IMR-90 (cell line): ENCODE measurements around the gene TPM4. TPM values are rescaled to one million over a fixed set of nuclear protein-coding genes. Genes with fewer than 3 reads are reported as not detected.
A peak's percentile ranks its signal among the peaks of the same experiment; 100 is the strongest.

Source experiments
- ATAC-seq: fragments of 200-7000 bp; cut with Tn5 transposase; 2 replicates; pipeline ENCODE4 v1.9.1; 2020; ENCODE audit warnings: low read depth, mild to moderate bottlenecking, moderate library complexity
- BruUV-seq: library from RNA; stranded (reverse); fragments of 400-500 nt; replicated peaks from 2 replicates; lab custom pipeline; 2021; lab: Mats Ljungman, UMichigan
- CTCF ChIA-PET: fragments of 300-600 bp; formaldehyde crosslinking; extraction: SDS; loops from one replicate; lab custom pipeline; 2021; ENCODE audit warnings: antibody characterized with exemption; lab: Yijun Ruan, JAX
- POLR2A ChIA-PET: fragments of 300-600 bp; sonication (Branson Sonifier 250); formaldehyde crosslinking; loops from one replicate; lab custom pipeline; 2022; ENCODE audit warnings: antibody characterized with exemption; ENCODE audit not compliant: unreplicated experiment; lab: Charles Lee
- DNase-seq: peaks from one replicate; pipeline ENCODE4 v3.0.0; 2013
- H2AFZ ChIP-seq: replicated peaks from 2 replicates; pipeline ENCODE3; 2013; ENCODE audit warnings: low read length, mild to moderate bottlenecking; ENCODE audit not compliant: poor library complexity
- H2AK5ac ChIP-seq: 2 replicates; pipeline ENCODE4 v1.6.1; 2013; ENCODE audit warnings: low read depth, low read length, inconsistent platforms
- H2AK9ac ChIP-seq: replicated peaks from 2 replicates; pipeline ENCODE3; 2013; ENCODE audit warnings: mild to moderate bottlenecking, low read depth, low read length, moderate library complexity; ENCODE audit not compliant: poor library complexity
- H2BK120ac ChIP-seq: 2 replicates; pipeline ENCODE4 v1.6.1; 2013; ENCODE audit warnings: low read depth, low read length, inconsistent platforms
- H2BK15ac ChIP-seq: 3 replicates; pipeline ENCODE4 v1.6.1; 2013; ENCODE audit warnings: low read depth, low read length, inconsistent platforms
- H2BK20ac ChIP-seq: 2 replicates; pipeline ENCODE4 v1.6.1; 2013; ENCODE audit warnings: low read depth, mild to moderate bottlenecking, inconsistent platforms, low read length, moderate library complexity
- H2BK5ac ChIP-seq: 2 replicates; pipeline ENCODE4 v1.6.1; 2013; ENCODE audit warnings: mild to moderate bottlenecking, low read depth, low read length, inconsistent platforms; ENCODE audit not compliant: poor library complexity, severe bottlenecking
- H3K14ac ChIP-seq: replicated peaks from 2 replicates; pipeline ENCODE4 v1.6.1; 2013; ENCODE audit warnings: low read depth, low read length, inconsistent platforms
- H3K18ac ChIP-seq: 2 replicates; pipeline ENCODE4 v1.6.1; 2013; ENCODE audit warnings: low read depth, low read length, control low read depth
- H3K23ac ChIP-seq: 2 replicates; pipeline ENCODE4 v1.6.1; 2013; ENCODE audit warnings: low read depth, low read length, inconsistent platforms
- H3K27ac ChIP-seq: 2 replicates; pipeline ENCODE4 v1.5.1; 2013; ENCODE audit warnings: mild to moderate bottlenecking, control low read depth, low read length; ENCODE audit not compliant: insufficient read depth
- H3K27me3 ChIP-seq: 2 replicates; pipeline ENCODE4 v1.6.1; 2013; ENCODE audit warnings: low read length; ENCODE audit not compliant: control insufficient read depth, insufficient read depth
- H3K36me3 ChIP-seq: 2 replicates; pipeline ENCODE4 v1.6.1; 2013; ENCODE audit warnings: low read length, mixed read lengths; ENCODE audit not compliant: control insufficient read depth, insufficient read depth
- H3K4ac ChIP-seq: 2 replicates; pipeline ENCODE4 v1.6.1; 2013; ENCODE audit warnings: low read depth, low read length, inconsistent platforms
- H3K4me1 ChIP-seq: 2 replicates; pipeline ENCODE4 v1.6.1; 2013; ENCODE audit warnings: low read length, mixed read lengths; ENCODE audit not compliant: control insufficient read depth, insufficient read depth
- H3K4me2 ChIP-seq: 2 replicates; pipeline ENCODE4 v1.6.1; 2013; ENCODE audit warnings: low read depth, mild to moderate bottlenecking, control low read depth, low read length, moderate library complexity
- H3K4me3 ChIP-seq: 2 replicates; pipeline ENCODE4 v1.5.1; 2013; ENCODE audit warnings: low read depth, mild to moderate bottlenecking, control low read depth, low read length, moderate library complexity; ENCODE audit not compliant: insufficient read depth
- H3K56ac ChIP-seq: 2 replicates; pipeline ENCODE4 v1.6.1; 2013; ENCODE audit warnings: low read length, inconsistent platforms; ENCODE audit not compliant: insufficient read depth; ENCODE audit errors: extremely low read depth
- H3K79me1 ChIP-seq, 2 experiments: 2 replicates each; pipeline ENCODE4 v1.6.1; 2013; ENCODE audit warnings: low read length in 2 of 2, inconsistent platforms in 1 of 2, low read depth in 1 of 2
- H3K9ac ChIP-seq: 2 replicates; pipeline ENCODE4 v1.6.1; 2013; ENCODE audit warnings: low read depth, low read length, control low read depth
- H3K9me1 ChIP-seq: 2 replicates; pipeline ENCODE4 v1.6.1; 2013; ENCODE audit warnings: low read length, inconsistent platforms; ENCODE audit not compliant: insufficient read depth
- H3K9me3 ChIP-seq: 2 replicates; pipeline ENCODE4 v1.6.1; 2013; ENCODE audit warnings: low read length; ENCODE audit not compliant: control insufficient read depth, insufficient read depth
- H4K20me1 ChIP-seq: 2 replicates; pipeline ENCODE4 v1.6.1; 2013; ENCODE audit warnings: low read length, inconsistent platforms; ENCODE audit not compliant: insufficient read depth
- H4K5ac ChIP-seq: 2 replicates; pipeline ENCODE4 v1.6.1; 2013; ENCODE audit warnings: mild to moderate bottlenecking, low read depth, low read length, control low read depth
- H4K8ac ChIP-seq, 2 experiments: 2 replicates each; pipeline ENCODE4 v1.6.1; 2013; ENCODE audit warnings: low read depth in 2 of 2, low read length in 2 of 2, control low read depth in 1 of 2, inconsistent platforms in 1 of 2
- H4K91ac ChIP-seq: 2 replicates; pipeline ENCODE4 v1.6.1; 2013; ENCODE audit warnings: low read depth, low read length, inconsistent platforms; ENCODE audit not compliant: insufficient read depth
- CHD1 ChIP-seq: IDR thresholded peaks from 2 replicates; pipeline ENCODE4 v1.6.1; 2012; ENCODE audit warnings: low read depth, low read length, improper control_type of control experiment
- FOS ChIP-seq: fragments of 150-350 bp; IDR thresholded peaks from 2 replicates; pipeline ENCODE4 v1.6.1; 2016; ENCODE audit warnings: low read depth, low read length
- MAFK ChIP-seq: IDR thresholded peaks from 2 replicates; pipeline ENCODE4 v1.6.1; 2012; ENCODE audit warnings: low read depth, low read length, improper control_type of control experiment
- MXI1 ChIP-seq: IDR thresholded peaks from 2 replicates; pipeline ENCODE4 v1.6.1; 2012; ENCODE audit warnings: low read depth, mild to moderate bottlenecking, low read length, moderate library complexity, borderline replicate concordance
- POLR2A ChIP-seq: IDR thresholded peaks from 2 replicates; pipeline ENCODE4 v1.6.1; 2012; ENCODE audit warnings: mild to moderate bottlenecking, low read depth, low read length
- RCOR1 ChIP-seq: IDR thresholded peaks from 2 replicates; pipeline ENCODE4 v1.6.1; 2012; ENCODE audit warnings: mild to moderate bottlenecking, low read length, improper control_type of control experiment; ENCODE audit not compliant: insufficient replicate concordance
- SMC3 ChIP-seq: fragments of 150-350 bp; IDR thresholded peaks from 2 replicates; pipeline ENCODE4 v1.6.1; 2016; ENCODE audit warnings: low read depth, mild to moderate bottlenecking, antibody characterized with exemption, low read length, moderate library complexity
- USF2 ChIP-seq: fragments of 150-350 bp; IDR thresholded peaks from 2 replicates; pipeline ENCODE4 v1.6.1; 2017; ENCODE audit warnings: mild to moderate bottlenecking, antibody characterized with exemption, low read length, low read depth
- WGBS, 2 experiments: methylation state at CpG; one replicate each; pipeline versions ENCODE4 v1.1.5 to v1.1.7; 2013; ENCODE audit warnings: missing lambda C conversion rate in 2 of 2; ENCODE audit not compliant: insufficient read length in 1 of 2; ENCODE audit errors: extremely low coverage in 2 of 2; 5-methylcytosine and 5-hydroxymethylcytosine counted together
- dilution Hi-C: fragments of 300-500 bp; cut with HindIII; formaldehyde crosslinking; loops from one replicate; pipeline ENCODE4 v1.14.3; 2018; ENCODE audit warnings: low sequenced_read_pairs; ENCODE audit not compliant: unreplicated experiment
- in situ Hi-C: fragments of 300-500 bp; cut with MboI; formaldehyde crosslinking; loops from 3 replicates; pipeline ENCODE4 v1.14.3; 2019; ENCODE audit warnings: low sequenced_read_pairs, inconsistent platforms, mixed read lengths
- intact Hi-C: fragments of 100-400 bp; cut with micrococcal nuclease; formaldehyde crosslinking; loops from 2 replicates; pipeline ENCODE4 v1.10.0; 2022
- polyA plus RNA-seq, 3 experiments: library from polyadenylated mRNA; depleted of rRNA; stranded (reverse); fragments of >200 nt; gene quantifications; 2 replicates each; pipeline ENCODE4 v1.2.3, GENCODE V29; 2012; ENCODE audit warnings: low replicate concordance in 1 of 3
- total RNA-seq: library from RNA; depleted of rRNA; stranded (reverse); fragments of >200 nt; gene quantifications from 2 replicates; pipeline ENCODE4 v1.2.3, GENCODE V29; 2012
- TF ChIP-seq, protein P1 (sequence below): conservative IDR thresholded peaks from 2 replicates; pipeline ENCODE4 v1.5.1; 2012; ENCODE audit warnings: mild to moderate bottlenecking, low read depth, low read length, improper control_type of control experiment

The TPM4 gene
- total and polyA plus RNA-seq, 2 of the 4 experiments (the other 2 are of a cell fraction), result 1,075 to 1,160 TPM

GRCh38 chr19:16070366-16070990 lies 5.8 kb upstream of the TPM4 start:
- CTCF ChIA-PET, result no interaction called here
- ATAC-seq (no peak), DNase-seq (no peak)
- H2BK120ac ChIP-seq, result peak overlapping the region; percentile 3
- no peak for TF ChIP-seq MXI1
- TF ChIP-seq SMC3, result no peak
- TF ChIP-seq FOS, result no peak
- TF ChIP-seq USF2, result no peak
- TF ChIP-seq MAFK, result no peak
- TF ChIP-seq POLR2A, result no peak
- TF ChIP-seq, protein P1, sequence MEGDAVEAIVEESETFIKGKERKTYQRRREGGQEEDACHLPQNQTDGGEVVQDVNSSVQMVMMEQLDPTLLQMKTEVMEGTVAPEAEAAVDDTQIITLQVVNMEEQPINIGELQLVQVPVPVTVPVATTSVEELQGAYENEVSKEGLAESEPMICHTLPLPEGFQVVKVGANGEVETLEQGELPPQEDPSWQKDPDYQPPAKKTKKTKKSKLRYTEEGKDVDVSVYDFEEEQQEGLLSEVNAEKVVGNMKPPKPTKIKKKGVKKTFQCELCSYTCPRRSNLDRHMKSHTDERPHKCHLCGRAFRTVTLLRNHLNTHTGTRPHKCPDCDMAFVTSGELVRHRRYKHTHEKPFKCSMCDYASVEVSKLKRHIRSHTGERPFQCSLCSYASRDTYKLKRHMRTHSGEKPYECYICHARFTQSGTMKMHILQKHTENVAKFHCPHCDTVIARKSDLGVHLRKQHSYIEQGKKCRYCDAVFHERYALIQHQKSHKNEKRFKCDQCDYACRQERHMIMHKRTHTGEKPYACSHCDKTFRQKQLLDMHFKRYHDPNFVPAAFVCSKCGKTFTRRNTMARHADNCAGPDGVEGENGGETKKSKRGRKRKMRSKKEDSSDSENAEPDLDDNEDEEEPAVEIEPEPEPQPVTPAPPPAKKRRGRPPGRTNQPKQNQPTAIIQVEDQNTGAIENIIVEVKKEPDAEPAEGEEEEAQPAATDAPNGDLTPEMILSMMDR, result no peak
- no peak for TF ChIP-seq RCOR1
- no peak for TF ChIP-seq CHD1
- H3K9me3 ChIP-seq, result no peaks in the 10 kb centered on the region
- peak overlapping the region; percentile 87 for H2AK9ac ChIP-seq
- H3K36me3 ChIP-seq, result 0 out of 2 replicates have a peak, but pooled peaks cover 2% of the 10 kb centered on the region
- no peak overlapping the region for H3K18ac ChIP-seq
- peaks cover 20% of the 10 kb centered on the region; the same call in 1 of the 2 replicates for H4K20me1 ChIP-seq
- dilution Hi-C loops (no loop called here), intact Hi-C loops (no loop called here), in situ Hi-C loops (no loop called here)
- H4K8ac ChIP-seq, result peak overlapping the region in 1 of 2 experiments; percentile 51; a peak in 1 of 4 replicates
- H3K4me1 ChIP-seq, result peaks cover 15% of the 10 kb centered on the region
- POLR2A ChIA-PET, result no interaction called here
- no peaks in the 10 kb centered on the region for H3K27me3 ChIP-seq
- no peak overlapping the region for H3K9ac ChIP-seq
- peaks cover 29% of the 10 kb centered on the region for H3K9me1 ChIP-seq
- no peak overlapping the region for H4K5ac ChIP-seq
- H2AFZ ChIP-seq, result peak overlapping the region; percentile 67
- H2BK5ac ChIP-seq, result no peak overlapping the region
- no peak overlapping the region for H3K4me2 ChIP-seq
- H3K4me3 ChIP-seq, result no peak overlapping the region
- H3K4ac ChIP-seq, result peak overlapping the region; percentile 50
- peaks cover 29 to 90% of the 10 kb centered on the region in 2 experiments for H3K79me1 ChIP-seq
- H3K23ac ChIP-seq, result no peak overlapping the region
- H4K91ac ChIP-seq, result peak overlapping the region; percentile 4; the same call in 1 of the 2 replicates
- no peak overlapping the region; the same call in 1 of the 2 replicates for H3K27ac ChIP-seq
- H2BK20ac ChIP-seq, result no peak overlapping the region
- H3K56ac ChIP-seq, result no peak overlapping the region
- 66% methylated on average over 7 of the region's 16 CpGs; no CpG with 5 or more reads in 1 of the 2 experiments for WGBS, 2 experiments
- BruUV-seq, result no TSS peak
- peak overlapping the region; percentile 51; the same call in 1 of the 2 replicates for H2AK5ac ChIP-seq
- 0 out of 3 replicates have a peak overlapping the region, but pooled peaks have one; percentile 10 for H2BK15ac ChIP-seq
- peak overlapping the region; percentile 25; the same call in 1 of the 2 replicates for H3K14ac ChIP-seq
